LNCAP (cell line): ENCODE results near the gene C10orf67.

Experiments used
- CTCF ChIP-seq: fragments of 450-650 bp; IDR thresholded peaks from 2 replicates; pipeline ENCODE4 v1.5.1; 2017; ENCODE audit warnings: mild to moderate bottlenecking

C10orf67 gene

GRCh38 chr10:23284674-23285335 is 59.8 kb downstream of the C10orf67 start:
- no peak for TF ChIP-seq CTCF

GRCh38 chr10:23284155-23284554 is 60.4 kb downstream of the C10orf67 start:
- no peak for TF ChIP-seq CTCF

- TF ChIP-seq CTCF, result no peak
These were observed 60.9 kb downstream of the C10orf67 start for GRCh38 chr10:23283680-23284079.

GRCh38 chr10:23281044-23281433 is 63.6 kb downstream of the C10orf67 start:
- no peak for TF ChIP-seq CTCF

GRCh38 chr10:23280419-23281043 is 64.1 kb downstream of the C10orf67 start:
- TF ChIP-seq CTCF, result no peak

- no peak for TF ChIP-seq CTCF
These were observed 69.2 kb downstream of the C10orf67 start for GRCh38 chr10:23275355-23275754.

- TF ChIP-seq CTCF, result no peak
These were observed 74.1 kb downstream of the C10orf67 start for GRCh38 chr10:23270531-23270930.
